Measurements from ENCODE around the gene SOD2.
"Not testable (repeated sequence)": the region's sequence is repeated elsewhere in the genome, so short reads cannot be mapped to it uniquely, and the experiment has no call there.

DNA sequence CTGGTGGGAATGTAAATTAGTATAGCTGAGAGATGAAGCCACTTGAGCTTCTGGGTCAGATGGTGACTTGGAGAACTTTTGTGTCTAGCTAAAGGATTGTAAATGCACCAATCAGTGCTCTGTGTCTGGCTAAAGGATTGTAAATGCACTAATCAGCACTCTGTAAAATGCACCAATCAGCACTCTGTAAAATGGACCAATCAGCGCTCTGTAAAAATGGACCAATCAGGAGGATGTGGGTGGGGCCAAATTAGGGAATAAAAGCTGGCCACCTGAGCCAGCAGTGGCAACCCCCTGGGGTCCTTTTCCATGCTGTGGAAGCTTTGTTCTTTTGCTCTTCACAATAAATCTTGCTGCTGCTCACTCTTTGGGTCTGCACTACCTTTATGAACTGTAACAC, 31.1 kb downstream of the SOD2 start:
- TF ChIP-seq, protein P1, sequence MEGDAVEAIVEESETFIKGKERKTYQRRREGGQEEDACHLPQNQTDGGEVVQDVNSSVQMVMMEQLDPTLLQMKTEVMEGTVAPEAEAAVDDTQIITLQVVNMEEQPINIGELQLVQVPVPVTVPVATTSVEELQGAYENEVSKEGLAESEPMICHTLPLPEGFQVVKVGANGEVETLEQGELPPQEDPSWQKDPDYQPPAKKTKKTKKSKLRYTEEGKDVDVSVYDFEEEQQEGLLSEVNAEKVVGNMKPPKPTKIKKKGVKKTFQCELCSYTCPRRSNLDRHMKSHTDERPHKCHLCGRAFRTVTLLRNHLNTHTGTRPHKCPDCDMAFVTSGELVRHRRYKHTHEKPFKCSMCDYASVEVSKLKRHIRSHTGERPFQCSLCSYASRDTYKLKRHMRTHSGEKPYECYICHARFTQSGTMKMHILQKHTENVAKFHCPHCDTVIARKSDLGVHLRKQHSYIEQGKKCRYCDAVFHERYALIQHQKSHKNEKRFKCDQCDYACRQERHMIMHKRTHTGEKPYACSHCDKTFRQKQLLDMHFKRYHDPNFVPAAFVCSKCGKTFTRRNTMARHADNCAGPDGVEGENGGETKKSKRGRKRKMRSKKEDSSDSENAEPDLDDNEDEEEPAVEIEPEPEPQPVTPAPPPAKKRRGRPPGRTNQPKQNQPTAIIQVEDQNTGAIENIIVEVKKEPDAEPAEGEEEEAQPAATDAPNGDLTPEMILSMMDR (conservative IDR thresholded peaks at IDR 0.05; ENCODE audit: low read length), result not testable (repeated sequence)
- TF ChIP-seq EZH2phosphoT487 (IDR thresholded peaks at IDR 0.05; ENCODE audit: borderline replicate concordance, low read depth, low read length), result not testable (repeated sequence)

Data from OCI-LY7 (cell line).